Ascending aorta (tissue), 2 donors: Measurements from ENCODE around the gene RIN1. TPM values are rescaled to one million over a fixed set of nuclear protein-coding genes. Genes with fewer than 3 reads are reported as not detected.
"Not testable (repeated sequence)": the region's sequence is repeated elsewhere in the genome, so short reads cannot be mapped to it uniquely, and the experiment has no call there.

Experiments used
- DNase-seq, 2 donors: peaks; one replicate each; pipeline ENCODE4 v3.0.0-alpha.2; 2019; ENCODE audit warnings: low spot score in 2 of 2
- H3K27ac ChIP-seq, 2 donors: fragments of 200-600 bp; sonication (generic); one replicate each; pipeline ENCODE4 v1.5.1; 2016 to 2017; ENCODE audit warnings: mild to moderate bottlenecking in 1 of 2
- H3K27me3 ChIP-seq: fragments of 200-600 bp; sonication (generic); one replicate; pipeline ENCODE4 v1.5.1; 2017
- H3K36me3 ChIP-seq, 2 donors: fragments of 200-600 bp; sonication (generic); one replicate each; pipeline ENCODE4 v1.5.1; 2016
- H3K4me1 ChIP-seq, 2 donors: fragments of 200-600 bp; sonication (generic); one replicate each; pipeline ENCODE4 v1.5.1; 2016 to 2017; ENCODE audit warnings: mild to moderate bottlenecking in 1 of 2
- H3K4me3 ChIP-seq, 2 donors: fragments of 200-600 bp; sonication (generic); one replicate each; pipeline ENCODE4 v1.5.1; 2016 to 2017; ENCODE audit warnings: mild to moderate bottlenecking in 1 of 2
- H3K9me3 ChIP-seq, 2 donors: fragments of 200-600 bp; sonication (generic); one replicate each; pipeline ENCODE4 v1.5.1; 2016
- CTCF ChIP-seq, 3 experiments: fragments of 200-600 bp in 2 of 3; fragments of 450-650 bp in 1 of 3; sonication (generic) in 2 of 3; IDR thresholded peaks; one replicate each; pipeline ENCODE4 v1.5.1; 2016 to 2019; ENCODE audit warnings: antibody characterized with exemption in 3 of 3, mild to moderate bottlenecking in 1 of 3, moderate library complexity in 1 of 3
- intact Hi-C: fragments of 100-400 bp; cut with DNase I; formaldehyde crosslinking; loops from one replicate; pipeline ENCODE4 v1.15.1; 2023
- total RNA-seq: library from RNA; depleted of rRNA; stranded (reverse); fragments of >200 nt; gene quantifications from one replicate; pipeline ENCODE4 v1.1.0, GENCODE V29; 2016

RIN1 gene
- total RNA-seq, 1 donor from 2014 or later: 28.5 TPM

- no peak overlapping the region for H3K27ac ChIP-seq
- DNase-seq: no peak
- no peaks in the 10 kb centered on the region for H3K36me3 ChIP-seq
- no peak for TF ChIP-seq CTCF (IDR thresholded peaks at IDR 0.05)
- H3K4me1 ChIP-seq: no peaks in the 10 kb centered on the region
- intact Hi-C loops: no loop called here
- H3K27me3 ChIP-seq: no peaks in the 10 kb centered on the region
- H3K4me3 ChIP-seq: no peak overlapping the region
- no peaks in the 10 kb centered on the region for H3K9me3 ChIP-seq
Observed at GRCh38 chr11:66360406-66361073, 24.3 kb upstream of the RIN1 start.

- H3K4me1 ChIP-seq: no peaks in the 10 kb centered on the region
- DNase-seq: no peak
- no peak for TF ChIP-seq CTCF (IDR thresholded peaks at IDR 0.05)
- H3K27me3 ChIP-seq: no peaks in the 10 kb centered on the region
- no peaks in the 10 kb centered on the region for H3K9me3 ChIP-seq
- intact Hi-C loops: no loop called here
- no peaks in the 10 kb centered on the region for H3K36me3 ChIP-seq
- H3K27ac ChIP-seq: no peak overlapping the region
- no peak overlapping the region for H3K4me3 ChIP-seq
Observed at GRCh38 chr11:66359662-66360087, 23.4 kb upstream of the RIN1 start.

- intact Hi-C loops, H3K27me3 ChIP-seq, DNase-seq, H3K27ac ChIP-seq, H3K36me3 ChIP-seq, H3K4me3 ChIP-seq, H3K9me3 ChIP-seq: not testable (repeated sequence)
- peaks cover 9 to 12% of the 10 kb centered on the region in 2 donors for H3K4me1 ChIP-seq
Observed at GRCh38 chr11:66350560-66351235, 14.5 kb upstream of the RIN1 start.

GRCh38 chr11:66349084-66349386, 12.8 kb upstream of the RIN1 start:
- TF ChIP-seq CTCF (IDR thresholded peaks at IDR 0.05): no peak

GRCh38 chr11:66347425-66348276, 11.4 kb upstream of the RIN1 start, which contains the start of gene B4GAT1:
Gene B4GAT1, minus strand, starts transcription at chr11:66347629. Its CDS starts 84 bp downstream, at chr11:66347545.
- peaks cover 13 to 26% of the 10 kb centered on the region in 2 donors for H3K4me1 ChIP-seq
- H3K27ac ChIP-seq: peak within 1 kb of the TSS; percentile 75 to 86
- intact Hi-C loops: no loop called here
- peak within 1 kb of the TSS; percentile 65 to 78 for H3K4me3 ChIP-seq
- peak; percentile 48 to 91 for DNase-seq
- no peaks in the 10 kb centered on the region for H3K27me3 ChIP-seq
- no peak for TF ChIP-seq CTCF (IDR thresholded peaks at IDR 0.05)
- no peaks in the 10 kb centered on the region for H3K9me3 ChIP-seq
- no peaks in the 10 kb centered on the region for H3K36me3 ChIP-seq

More at GRCh38 chr11:66349084-66349386, 12.8 kb upstream of the RIN1 start:
- H3K4me3 ChIP-seq: no peak overlapping the region
- peaks cover 13 to 20% of the 10 kb centered on the region in 2 donors for H3K4me1 ChIP-seq
- H3K9me3 ChIP-seq: no peaks in the 10 kb centered on the region
- H3K27ac ChIP-seq: no peak overlapping the region
- DNase-seq: no peak
- intact Hi-C loops: no loop called here
- H3K36me3 ChIP-seq: no peaks in the 10 kb centered on the region
- H3K27me3 ChIP-seq: no peaks in the 10 kb centered on the region
